Measurements from ENCODE around the gene THSD4. TPM values are rescaled to one million over a fixed set of nuclear protein-coding genes. Genes with fewer than 3 reads are reported as not detected.

Gene THSD4
- total RNA-seq, 1 donor, result 15.6 TPM

GRCh38 chr15:71080705-71081104, 34.6 kb upstream of the THSD4 start:
- H3K27me3 ChIP-seq (ENCODE audit: insufficient read depth, low read length), result no peaks in the 10 kb centered on the region
- no peaks in the 10 kb centered on the region for H4K20me1 ChIP-seq (ENCODE audit: insufficient read depth, low read length)
- no peaks in the 10 kb centered on the region for H3K36me3 ChIP-seq (ENCODE audit: insufficient read depth, low read length)
- TF ChIP-seq CTCF (IDR thresholded peaks at IDR 0.05; ENCODE audit: extremely low read depth, low read depth, low read length), result no peak
- H3K9me3 ChIP-seq (ENCODE audit: low read depth, low read length), result no peaks in the 10 kb centered on the region
- DNase-seq (ENCODE audit: insufficient read length, low spot score, missing footprints), result peak; percentile 72
- no peaks in the 10 kb centered on the region for H3K79me2 ChIP-seq (ENCODE audit: insufficient read depth, low read length)
- no peak overlapping the region for H2AFZ ChIP-seq (ENCODE audit: low read length)
- H3K4me2 ChIP-seq (ENCODE audit: insufficient read depth, low read length), result no peak overlapping the region
- H3K4me3 ChIP-seq (ENCODE audit: insufficient read depth, low read length), result no peak overlapping the region
- peak overlapping the region; percentile 99 for H3K27ac ChIP-seq (ENCODE audit: low read depth, low read length)
- peaks cover 45% of the 10 kb centered on the region for H3K4me1 ChIP-seq (ENCODE audit: insufficient read depth, low read length)

- Histone ChIP-seq H3K4me1 (ENCODE audit: insufficient read depth, low read length) (peaks cover 45% of the 10 kb centered on the region), H3K36me3 (ENCODE audit: insufficient read depth, low read length) (no peaks in the 10 kb centered on the region), H3K27me3 (ENCODE audit: insufficient read depth, low read length) (no peaks in the 10 kb centered on the region), H3K9me3 (ENCODE audit: low read depth, low read length) (no peaks in the 10 kb centered on the region), H4K20me1 (ENCODE audit: insufficient read depth, low read length) (no peaks in the 10 kb centered on the region), H2AFZ (ENCODE audit: low read length) (peak overlapping the region; percentile 76), H3K79me2 (ENCODE audit: insufficient read depth, low read length) (no peaks in the 10 kb centered on the region), H3K27ac (ENCODE audit: low read depth, low read length) (peak overlapping the region; percentile 95), H3K4me3 (ENCODE audit: insufficient read depth, low read length) (no peak overlapping the region), H3K4me2 (ENCODE audit: insufficient read depth, low read length) (peak overlapping the region; percentile 32)
- no peak for TF ChIP-seq CTCF (IDR thresholded peaks at IDR 0.05; ENCODE audit: extremely low read depth, low read depth, low read length)
- no peak for DNase-seq (ENCODE audit: insufficient read length, low spot score, missing footprints)
These were observed 32.5 kb upstream of the THSD4 start for GRCh38 chr15:71082803-71083202.

DNA sequence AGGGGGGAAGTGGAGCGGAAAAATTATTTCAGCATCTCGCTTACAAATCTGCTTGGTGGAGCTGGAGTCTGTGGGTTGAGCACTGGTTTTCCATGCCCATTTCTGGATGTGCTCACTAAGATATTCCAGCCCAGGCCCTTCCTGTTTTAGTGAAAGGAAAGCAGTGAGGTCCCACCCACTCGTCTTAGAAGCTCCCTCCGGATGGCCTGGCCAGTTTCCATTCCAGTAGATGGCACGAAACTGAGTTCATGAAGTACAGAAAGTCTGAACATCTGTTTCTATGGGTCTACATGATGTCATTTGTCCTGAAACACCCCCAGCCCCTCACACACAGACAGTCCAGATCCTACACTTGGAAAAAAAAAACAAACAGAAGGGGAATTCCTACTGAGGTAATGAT, 31.9 kb upstream of the THSD4 start:
- DNase-seq (ENCODE audit: insufficient read length, low spot score, missing footprints), result no peak
- no peak overlapping the region for H2AFZ ChIP-seq (ENCODE audit: low read length)

GRCh38 chr15:71084264-71084663, 31.0 kb upstream of the THSD4 start:
- Histone ChIP-seq H3K9me3 (ENCODE audit: low read depth, low read length) (no peaks in the 10 kb centered on the region), H4K20me1 (ENCODE audit: insufficient read depth, low read length) (no peaks in the 10 kb centered on the region), H2AFZ (ENCODE audit: low read length) (no peak overlapping the region), H3K27me3 (ENCODE audit: insufficient read depth, low read length) (no peaks in the 10 kb centered on the region), H3K4me3 (ENCODE audit: insufficient read depth, low read length) (no peak overlapping the region), H3K79me2 (ENCODE audit: insufficient read depth, low read length) (no peaks in the 10 kb centered on the region), H3K4me1 (ENCODE audit: insufficient read depth, low read length) (peaks cover 35% of the 10 kb centered on the region), H3K4me2 (ENCODE audit: insufficient read depth, low read length) (no peak overlapping the region), H3K36me3 (ENCODE audit: insufficient read depth, low read length) (no peaks in the 10 kb centered on the region), H3K27ac (ENCODE audit: low read depth, low read length) (peak overlapping the region; percentile 95)
- no peak for TF ChIP-seq CTCF (IDR thresholded peaks at IDR 0.05; ENCODE audit: extremely low read depth, low read depth, low read length)
- no peak for DNase-seq (ENCODE audit: insufficient read length, low spot score, missing footprints)

More for the DNA sequence above, 31.9 kb upstream of the THSD4 start:
- Histone ChIP-seq H3K27ac (ENCODE audit: low read depth, low read length) (peak overlapping the region; percentile 95), H3K27me3 (ENCODE audit: insufficient read depth, low read length) (no peaks in the 10 kb centered on the region), H3K4me2 (ENCODE audit: insufficient read depth, low read length) (peak overlapping the region; percentile 32), H3K9me3 (ENCODE audit: low read depth, low read length) (no peaks in the 10 kb centered on the region), H4K20me1 (ENCODE audit: insufficient read depth, low read length) (no peaks in the 10 kb centered on the region), H3K79me2 (ENCODE audit: insufficient read depth, low read length) (no peaks in the 10 kb centered on the region), H3K4me3 (ENCODE audit: insufficient read depth, low read length) (no peak overlapping the region), H3K36me3 (ENCODE audit: insufficient read depth, low read length) (no peaks in the 10 kb centered on the region), H3K4me1 (ENCODE audit: insufficient read depth, low read length) (peaks cover 45% of the 10 kb centered on the region)
- TF ChIP-seq CTCF (IDR thresholded peaks at IDR 0.05; ENCODE audit: extremely low read depth, low read depth, low read length), result no peak
